BE2C (cell line): Measurements from ENCODE around the gene UQCR11.

Experiments
- DNase-seq: peaks from one replicate; pipeline ENCODE4 v3.0.0-alpha.2; 2020
- H3K27me3 ChIP-seq: fragments of 250-450 bp; sonication (Bioruptor Pico); 2 replicates; pipeline ENCODE4 v1.5.1; 2020; ENCODE audit warnings: mild to moderate bottlenecking
- H3K36me3 ChIP-seq: fragments of 250-450 bp; sonication (Bioruptor Pico); 2 replicates; pipeline ENCODE4 v1.5.1; 2020; ENCODE audit warnings: mild to moderate bottlenecking
- H3K4me1 ChIP-seq: fragments of 250-450 bp; sonication (Bioruptor Pico); 2 replicates; pipeline ENCODE4 v1.5.1; 2020
- H3K4me3 ChIP-seq: 2 replicates; pipeline ENCODE4 v1.5.1; 2011; ENCODE audit warnings: low read depth, low read length
- H3K9me3 ChIP-seq: fragments of 250-450 bp; sonication (Bioruptor Pico); 2 replicates; pipeline ENCODE4 v1.5.1; 2020
- CTCF ChIP-seq: IDR thresholded peaks from 2 replicates; pipeline ENCODE4 v1.5.1; 2012; ENCODE audit warnings: mild to moderate bottlenecking, low read depth, low read length

The UQCR11 gene

GRCh38 chr19:1630811-1631210 lies 25.5 kb upstream of the UQCR11 start:
- DNase-seq: no peak
- Histone ChIP-seq H3K4me3 (no peak overlapping the region), H3K27me3 (no peaks in the 10 kb centered on the region), H3K9me3 (no peaks in the 10 kb centered on the region), H3K36me3 (peaks cover 40% of the 10 kb centered on the region), H3K4me1 (no peaks in the 10 kb centered on the region)
- no peak for TF ChIP-seq CTCF

- H3K9me3 ChIP-seq: no peaks in the 10 kb centered on the region
- H3K4me3 ChIP-seq: no peak overlapping the region
- H3K27me3 ChIP-seq: no peaks in the 10 kb centered on the region
- no peak for TF ChIP-seq CTCF
- no peaks in the 10 kb centered on the region for H3K4me1 ChIP-seq
- DNase-seq: no peak
- H3K36me3 ChIP-seq: peaks cover 38% of the 10 kb centered on the region
Measured at GRCh38 chr19:1630012-1630411, 24.8 kb upstream of the UQCR11 start.

GRCh38 chr19:1629256-1629808 lies 24.1 kb upstream of the UQCR11 start:
- DNase-seq: no peak
- no peak overlapping the region for H3K4me3 ChIP-seq
- TF ChIP-seq CTCF: no peak
- H3K27me3 ChIP-seq: no peaks in the 10 kb centered on the region
- no peaks in the 10 kb centered on the region for H3K4me1 ChIP-seq
- peaks cover 39% of the 10 kb centered on the region for H3K36me3 ChIP-seq
- H3K9me3 ChIP-seq: no peaks in the 10 kb centered on the region

GRCh38 chr19:1627194-1627593 lies 21.9 kb upstream of the UQCR11 start:
- Histone ChIP-seq H3K4me3 (no peak overlapping the region), H3K36me3 (peaks cover 42% of the 10 kb centered on the region), H3K9me3 (no peaks in the 10 kb centered on the region), H3K4me1 (no peaks in the 10 kb centered on the region), H3K27me3 (no peaks in the 10 kb centered on the region)
- TF ChIP-seq CTCF: no peak
- no peak for DNase-seq

- Histone ChIP-seq H3K4me1 (no peaks in the 10 kb centered on the region), H3K27me3 (no peaks in the 10 kb centered on the region), H3K9me3 (no peaks in the 10 kb centered on the region), H3K36me3 (peaks cover 41% of the 10 kb centered on the region), H3K4me3 (no peak overlapping the region)
- no peak for TF ChIP-seq CTCF
- DNase-seq: no peak
Measured at GRCh38 chr19:1626417-1627010, 21.3 kb upstream of the UQCR11 start.

GRCh38 chr19:1624458-1624857 lies 19.2 kb upstream of the UQCR11 start:
- H3K4me1 ChIP-seq: no peaks in the 10 kb centered on the region
- H3K9me3 ChIP-seq: no peaks in the 10 kb centered on the region
- peak; percentile 80 for DNase-seq
- H3K4me3 ChIP-seq: no peak overlapping the region
- H3K36me3 ChIP-seq: peaks cover 54% of the 10 kb centered on the region
- TF ChIP-seq CTCF: peak; percentile 92
- H3K27me3 ChIP-seq: no peaks in the 10 kb centered on the region
